Measurements from ENCODE around the gene PRODH.
"Not testable (repeated sequence)": the region's sequence is repeated elsewhere in the genome, so short reads cannot be mapped to it uniquely, and the experiment has no call there.

Gene PRODH

DNA sequence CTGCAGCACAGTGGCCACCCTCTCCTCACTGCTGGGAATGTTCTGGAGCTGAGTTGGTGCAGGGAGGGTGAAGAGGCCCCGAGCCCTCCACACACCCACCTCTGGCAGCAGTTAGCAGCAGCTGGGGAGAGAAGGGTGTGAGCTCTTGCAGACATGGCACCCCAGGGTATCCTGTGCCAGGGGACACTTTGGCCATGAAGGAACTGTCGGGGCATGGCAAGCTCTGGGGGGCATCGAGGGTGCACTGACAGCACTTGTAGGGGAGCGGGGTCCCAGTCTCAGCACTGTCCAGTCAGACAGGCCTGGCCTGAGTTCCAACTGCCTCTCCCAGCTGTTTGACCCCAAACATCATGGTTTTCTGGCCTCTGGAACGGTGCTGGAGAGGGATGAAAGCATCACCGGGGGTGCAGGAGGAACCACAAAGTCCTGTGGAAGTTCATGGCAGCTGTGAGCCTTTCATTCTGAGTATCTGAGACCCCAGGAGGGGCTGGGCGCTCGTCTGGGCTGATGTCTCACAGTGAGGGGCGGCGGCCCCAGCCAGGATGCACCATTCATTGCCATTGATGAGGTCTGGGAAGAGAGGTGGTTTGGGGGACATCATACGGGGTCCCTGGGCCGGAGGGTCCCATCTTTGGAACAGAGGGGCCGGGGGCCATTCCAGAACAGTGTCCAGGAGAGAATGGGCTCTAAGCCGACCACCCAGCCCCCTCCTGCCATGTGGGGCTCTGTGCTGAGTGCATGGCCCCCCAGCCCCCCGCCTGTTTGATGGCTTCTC is 20.2 kb upstream of the PRODH start:
- not testable (repeated sequence) for DNase-seq (ENCODE audit: low read depth, low spot score); H3K4me3 ChIP-seq (ENCODE audit: low read length)

DNA sequence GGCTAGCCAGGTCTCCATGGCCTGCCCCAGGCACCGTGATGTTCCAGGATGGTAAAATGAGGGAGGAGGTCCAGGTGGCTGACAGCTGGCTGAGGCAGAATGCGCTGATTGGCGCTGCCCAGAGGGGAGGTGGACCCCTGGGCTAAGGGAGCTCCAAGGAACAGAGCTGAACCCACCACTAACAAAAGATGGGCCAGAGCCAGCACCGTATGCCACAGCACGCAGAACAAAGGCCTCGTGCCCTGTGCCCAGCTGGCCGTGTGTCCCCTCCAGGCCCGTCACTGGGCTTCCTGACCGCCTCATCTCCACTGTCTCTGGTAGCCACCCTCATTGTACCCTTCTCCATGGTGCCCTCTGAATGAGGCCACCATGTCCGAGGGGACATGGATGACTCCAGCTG is 19.6 kb upstream of the PRODH start:
- no peak overlapping the region for H3K4me3 ChIP-seq (ENCODE audit: low read length)
- DNase-seq (ENCODE audit: low read depth, low spot score) = no peak

DNA sequence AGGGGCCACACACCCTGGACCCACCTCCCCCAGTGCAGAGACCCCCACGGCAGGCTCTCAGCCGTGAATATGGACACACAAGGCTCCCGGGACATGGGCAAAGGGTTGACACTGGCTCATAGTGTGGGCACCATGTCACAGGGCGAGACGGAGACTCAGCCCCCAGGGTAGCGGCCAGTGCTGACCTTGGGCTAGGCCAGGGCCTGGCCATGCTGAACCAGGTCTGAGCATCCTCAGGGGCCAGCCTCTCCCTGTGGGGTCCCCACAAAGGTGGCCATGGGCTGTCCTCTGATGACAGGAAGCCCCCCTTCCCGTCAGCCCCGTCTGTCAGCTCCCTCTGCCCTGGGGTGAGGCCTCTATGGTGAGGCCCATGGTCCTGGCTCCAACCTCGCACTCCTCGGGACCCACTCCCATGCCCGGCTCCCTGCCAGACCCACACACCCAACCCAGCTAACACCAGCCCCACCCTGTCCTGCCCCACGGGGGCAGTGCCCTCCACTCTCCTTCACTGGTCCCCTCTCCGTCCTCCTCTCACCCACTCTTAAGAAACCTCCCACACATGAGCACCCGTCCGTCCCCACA is 19.0 kb upstream of the PRODH start:
- DNase-seq (ENCODE audit: low read depth, low spot score) = no peak
- H3K4me3 ChIP-seq (ENCODE audit: low read length) = no peak overlapping the region

DNA sequence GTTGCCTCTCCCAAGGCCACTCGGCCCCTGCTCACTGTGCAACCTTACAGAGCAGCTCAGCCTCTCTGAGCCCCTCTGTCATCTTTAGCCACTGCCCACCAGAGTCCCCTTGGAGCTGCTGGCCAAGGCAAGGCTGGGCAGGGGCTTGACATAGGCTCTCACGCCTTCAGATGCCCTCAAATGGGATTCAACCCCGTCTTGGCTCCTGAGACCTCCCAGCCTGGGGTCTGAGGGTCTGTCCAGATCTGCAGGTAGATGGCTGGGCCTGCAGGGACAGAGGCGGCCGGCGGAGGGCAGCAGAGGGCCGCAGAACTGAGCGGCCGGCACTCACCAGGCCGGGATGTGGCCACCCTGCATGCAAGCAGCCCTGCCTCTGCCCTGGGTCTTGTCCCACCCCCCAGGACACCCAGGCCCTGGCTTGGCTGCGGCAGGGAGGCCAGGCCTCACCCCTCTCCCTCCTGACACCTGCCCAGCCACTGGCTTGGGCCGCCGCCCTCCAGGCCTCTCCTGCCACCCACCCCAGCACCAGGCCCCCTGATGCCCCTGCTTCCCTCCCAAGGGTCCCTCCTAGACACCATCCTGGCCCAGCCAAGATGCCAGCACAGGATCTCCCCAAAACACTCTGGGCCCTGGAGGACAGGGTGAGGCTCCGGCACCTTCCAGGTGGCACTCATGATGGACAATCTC is 18.4 kb upstream of the PRODH start:
- not testable (repeated sequence) for H3K4me3 ChIP-seq (ENCODE audit: low read length); DNase-seq (ENCODE audit: low read depth, low spot score)

DNA sequence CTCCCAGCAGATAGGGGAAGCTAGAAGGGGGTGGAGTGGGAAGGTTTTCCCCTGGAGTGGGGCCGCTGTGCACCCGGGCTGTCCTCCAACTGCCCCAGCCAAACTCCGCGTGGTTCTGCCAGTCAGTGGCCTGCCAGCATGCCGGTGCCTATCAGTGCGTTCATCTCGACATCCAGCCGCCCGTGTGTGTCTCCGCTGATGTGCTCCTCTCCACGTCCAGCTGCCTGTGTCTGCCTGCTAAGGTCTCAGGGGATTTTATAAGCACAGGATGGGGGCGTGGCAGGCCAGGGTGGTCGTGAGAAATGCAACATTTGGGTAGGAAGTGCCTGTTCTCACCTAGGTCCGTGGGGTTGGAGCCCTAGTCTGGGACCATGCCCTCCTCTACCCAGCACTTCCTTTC is 17.0 kb upstream of the PRODH start:
- not testable (repeated sequence) for H3K4me3 ChIP-seq (ENCODE audit: low read length); DNase-seq (ENCODE audit: low read depth, low spot score)

DNA sequence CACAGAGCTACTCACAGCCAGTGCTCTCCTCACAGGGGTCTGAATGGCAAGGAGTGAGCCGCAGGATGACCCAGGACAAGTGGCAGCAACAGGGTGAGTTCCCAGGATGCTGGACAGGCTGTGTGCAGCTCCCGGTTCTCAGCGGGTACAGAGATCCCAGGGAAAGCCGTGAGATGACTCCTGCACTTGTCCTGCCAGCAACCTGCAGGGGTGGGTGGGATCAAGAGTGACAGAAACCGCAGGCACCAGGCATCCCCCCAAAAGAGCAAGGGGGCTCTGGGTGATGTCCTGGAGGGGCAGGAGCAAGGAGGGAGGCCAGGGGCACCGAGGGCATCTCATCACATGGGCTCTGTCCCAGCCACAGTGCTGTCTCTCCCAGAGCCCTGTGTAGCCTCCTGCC is 15.9 kb upstream of the PRODH start:
- no peak overlapping the region for H3K4me3 ChIP-seq (ENCODE audit: low read length)
- no peak for DNase-seq (ENCODE audit: low read depth, low spot score)

DNA sequence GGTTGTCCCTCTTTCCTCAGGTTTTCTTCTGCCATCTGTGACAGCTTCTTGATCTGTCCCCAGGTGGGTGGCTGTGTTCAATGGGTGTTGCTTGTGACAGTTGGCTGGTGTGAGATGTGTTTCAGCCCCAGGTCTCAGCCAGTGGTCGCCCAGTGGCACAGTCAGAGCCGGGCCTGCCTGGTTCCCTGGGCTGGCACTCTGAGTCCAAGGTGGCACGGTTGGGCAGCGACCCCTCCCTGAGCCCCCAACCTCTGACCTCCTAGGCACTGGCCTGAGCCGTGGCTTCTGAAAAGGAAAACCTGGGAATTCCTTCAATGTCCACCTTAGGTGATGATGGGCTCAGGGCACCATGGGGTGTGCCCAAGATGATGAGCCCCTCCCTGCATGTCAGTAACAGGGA is 14.0 kb upstream of the PRODH start:
- DNase-seq (ENCODE audit: low read depth, low spot score) = no peak
- H3K4me3 ChIP-seq (ENCODE audit: low read length) = no peak overlapping the region

DNA sequence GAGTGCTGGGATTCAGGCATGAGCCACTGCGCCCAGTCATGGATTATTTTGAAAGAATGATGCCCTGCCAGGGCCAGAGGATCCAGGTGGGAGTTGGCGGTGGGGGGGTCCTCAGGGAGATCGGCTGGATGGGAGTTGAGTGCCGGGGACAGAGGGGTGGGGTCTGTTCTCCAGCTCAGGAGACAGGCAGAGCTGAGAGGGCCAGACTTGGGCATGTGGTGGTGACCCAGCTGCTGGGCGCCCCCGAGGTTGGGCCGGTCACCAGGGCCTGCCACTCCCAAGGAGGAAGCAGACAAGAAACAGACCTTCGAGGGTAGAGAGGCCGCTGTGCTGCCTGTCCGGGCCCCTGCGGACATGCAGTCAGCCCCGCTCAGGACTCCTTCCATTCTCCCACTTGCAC is 11.8 kb upstream of the PRODH start:
- no peak overlapping the region for H3K4me3 ChIP-seq (ENCODE audit: low read length)
- no peak for DNase-seq (ENCODE audit: low read depth, low spot score)

DNA sequence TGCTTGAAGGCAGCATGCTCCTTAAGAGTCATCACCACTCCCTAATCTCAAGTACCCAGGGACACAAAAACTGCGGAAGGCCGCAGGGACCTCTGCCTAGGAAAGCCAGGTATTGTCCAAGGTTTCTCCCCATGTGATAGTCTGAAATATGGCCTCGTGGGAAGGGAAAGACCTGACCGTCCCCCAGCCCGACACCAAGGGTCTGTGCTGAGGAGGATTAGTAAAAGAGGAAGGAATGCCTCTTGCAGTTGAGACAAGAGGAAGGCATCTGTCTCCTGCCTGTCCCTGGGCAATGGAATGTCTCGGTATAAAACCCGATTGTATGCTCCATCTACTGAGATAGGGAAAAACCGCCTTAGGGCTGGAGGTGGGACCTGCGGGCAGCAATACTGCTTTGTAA is 11.0 kb upstream of the PRODH start:
- not testable (repeated sequence) for DNase-seq (ENCODE audit: low read depth, low spot score)

DNA sequence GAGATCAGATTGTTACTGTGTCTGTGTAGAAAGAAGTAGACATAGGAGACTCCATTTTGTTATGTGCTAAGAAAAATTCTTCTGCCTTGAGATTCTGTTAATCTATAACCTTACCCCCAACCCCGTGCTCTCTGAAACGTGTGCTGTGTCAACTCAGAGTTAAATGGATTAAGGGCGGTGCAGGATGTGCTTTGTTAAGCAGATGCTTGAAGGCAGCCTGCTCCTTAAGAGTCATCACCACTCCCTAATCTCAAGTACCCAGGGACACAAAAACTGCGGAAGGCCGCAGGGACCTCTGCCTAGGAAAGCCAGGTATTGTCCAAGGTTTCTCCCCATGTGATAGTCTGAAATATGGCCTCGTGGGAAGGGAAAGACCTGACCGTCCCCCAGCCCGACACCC is 2.6 kb upstream of the PRODH start:
- H3K4me3 ChIP-seq (ENCODE audit: low read length); DNase-seq (ENCODE audit: low read depth, low spot score): not testable (repeated sequence)

More for the DNA sequence above, 11.0 kb upstream of the PRODH start:
- H3K4me3 ChIP-seq (ENCODE audit: low read length) = not testable (repeated sequence)

DNA sequence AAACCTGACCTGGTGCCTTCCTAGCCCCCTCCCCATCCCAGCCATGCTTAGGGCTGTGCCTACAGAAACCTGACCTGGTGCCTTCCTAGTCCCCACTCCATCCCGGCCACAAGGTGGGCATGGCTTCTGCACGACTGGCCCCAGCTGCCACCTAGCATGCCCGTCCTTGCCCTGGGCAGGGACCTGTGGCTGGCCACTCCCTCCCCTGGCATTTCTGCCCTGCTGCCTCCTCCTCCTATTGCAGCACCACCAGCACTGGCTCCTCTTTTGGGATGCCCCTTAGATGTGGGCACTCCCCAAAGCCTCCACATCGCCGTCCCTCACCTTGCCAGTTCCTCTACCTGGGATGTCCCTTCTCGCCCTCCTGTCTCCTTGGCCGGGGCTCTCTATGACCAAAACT is 1.4 kb downstream of the PRODH start:
- not testable (repeated sequence) for DNase-seq (ENCODE audit: low read depth, low spot score); H3K4me3 ChIP-seq (ENCODE audit: low read length)

DNA sequence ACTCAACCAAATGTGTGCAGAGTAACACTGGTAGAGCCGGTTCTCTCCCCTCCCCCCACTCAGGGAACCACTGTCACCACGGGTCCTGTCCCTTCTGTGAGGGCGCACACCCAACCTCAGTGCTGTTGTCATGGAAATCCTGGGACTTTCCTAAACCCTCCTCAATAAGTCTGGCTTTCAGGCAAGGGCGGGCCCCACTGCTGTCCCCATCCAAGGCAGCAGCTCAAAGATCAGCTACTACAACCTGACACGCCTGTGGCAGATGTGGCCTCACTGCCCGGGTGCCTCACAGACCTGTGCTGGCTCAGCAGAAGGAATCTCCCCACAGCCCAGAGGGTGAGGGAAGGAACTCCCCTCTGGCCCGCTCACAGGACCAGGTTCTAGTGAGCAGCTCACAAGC is 2.2 kb downstream of the PRODH start:
- DNase-seq (ENCODE audit: low read depth, low spot score) = no peak
- no peak overlapping the region for H3K4me3 ChIP-seq (ENCODE audit: low read length)

DNA sequence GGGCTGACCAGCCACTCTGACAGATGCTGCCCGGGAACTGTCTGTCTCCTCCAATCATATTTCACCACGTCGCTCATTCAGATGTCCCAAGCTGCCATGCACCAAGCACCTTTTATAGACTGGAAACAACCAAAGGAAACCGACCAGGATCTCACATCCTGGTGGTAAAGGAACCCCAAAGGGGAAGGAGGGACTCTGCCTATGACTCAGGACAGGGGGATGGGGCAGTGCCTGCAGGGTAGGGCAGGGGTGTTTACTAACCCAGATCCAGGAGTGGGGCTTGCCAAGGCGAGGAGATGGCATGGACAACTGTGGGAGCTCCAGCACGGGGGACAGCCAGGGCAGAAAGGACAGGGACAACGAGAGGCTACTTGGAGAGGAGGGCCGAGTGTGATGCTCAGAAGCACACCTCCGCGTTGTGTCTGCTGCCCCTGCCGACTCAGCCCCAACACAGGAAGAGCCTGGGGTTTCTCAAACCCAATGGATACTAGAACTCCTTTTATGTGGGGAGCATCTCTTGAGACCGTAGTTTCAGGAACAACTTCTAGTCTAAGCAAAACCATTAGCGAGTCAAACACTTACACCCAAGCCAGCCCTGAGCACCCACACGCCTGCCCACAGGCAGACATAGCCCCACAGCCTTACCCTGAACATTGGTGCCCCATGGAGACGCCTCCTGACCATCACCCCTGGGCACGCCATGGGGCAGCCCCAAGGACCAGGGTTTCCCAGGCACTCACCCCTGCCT is 4.0 kb downstream of the PRODH start:
- H3K4me3 ChIP-seq (ENCODE audit: low read length) = no peak overlapping the region
- DNase-seq (ENCODE audit: low read depth, low spot score) = no peak

DNA sequence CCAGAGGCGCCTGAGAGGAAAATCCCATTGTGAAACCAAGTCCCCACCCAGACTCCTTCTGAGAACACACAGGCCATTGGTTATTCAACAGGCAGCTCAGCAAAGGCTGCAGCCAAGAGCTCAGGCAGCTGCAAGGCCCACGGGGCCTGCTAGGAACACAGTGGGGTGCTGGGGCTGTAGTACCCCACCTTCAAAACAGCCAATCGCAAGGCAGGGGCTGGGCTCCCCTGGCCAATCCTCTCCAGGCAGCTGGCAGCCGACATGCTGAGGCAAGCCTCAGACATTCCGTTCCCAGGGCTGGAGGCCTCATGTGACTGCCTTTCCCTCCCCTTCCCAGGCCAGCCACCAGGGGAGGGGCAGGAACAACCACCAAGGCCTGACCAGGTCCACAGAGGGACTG is 6.6 kb downstream of the PRODH start:
- DNase-seq (ENCODE audit: low read depth, low spot score) = no peak
- H3K4me3 ChIP-seq (ENCODE audit: low read length) = no peak overlapping the region

DNA sequence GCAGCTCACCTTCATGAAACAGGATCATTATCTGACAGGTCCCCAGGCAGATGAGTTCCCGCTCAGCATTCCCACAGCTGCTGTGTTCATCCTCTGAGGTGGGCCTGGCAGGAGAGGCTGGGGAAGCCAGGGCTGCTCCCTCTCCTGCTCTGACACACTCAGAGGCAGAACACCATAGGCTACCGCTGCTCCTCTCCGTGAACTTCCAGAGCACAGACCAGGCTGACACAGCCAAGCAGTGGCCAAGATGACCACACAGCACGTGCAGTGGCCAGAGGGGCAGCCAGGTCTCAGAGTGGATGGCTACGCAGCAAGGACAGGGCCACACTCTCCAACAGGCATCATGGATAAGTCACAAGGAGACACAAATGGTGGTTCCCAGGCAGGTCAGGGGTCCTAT is 8.5 kb downstream of the PRODH start:
- no peak overlapping the region for H3K4me3 ChIP-seq (ENCODE audit: low read length)
- DNase-seq (ENCODE audit: low read depth, low spot score) = no peak

DNA sequence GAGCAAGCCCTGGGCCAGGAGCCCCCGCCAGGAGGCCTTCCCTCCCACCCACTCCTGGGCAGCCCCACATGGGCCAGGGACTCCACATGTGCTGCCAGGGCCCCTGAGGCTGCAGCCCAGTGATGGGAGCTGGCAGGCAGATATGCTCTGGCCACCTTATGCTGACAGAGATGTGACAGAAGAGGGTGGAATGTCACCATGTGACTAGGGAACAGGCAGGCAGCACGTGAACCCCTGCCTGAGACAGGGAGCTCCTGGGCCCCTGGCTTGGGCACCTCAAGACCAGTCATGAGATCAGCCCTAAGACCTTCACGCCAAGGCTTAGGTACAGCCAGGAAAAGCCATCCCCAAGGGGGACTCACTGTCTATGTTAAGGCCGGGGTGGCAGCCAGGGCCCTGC is 9.1 kb downstream of the PRODH start:
- no peak for DNase-seq (ENCODE audit: low read depth, low spot score)
- no peak overlapping the region for H3K4me3 ChIP-seq (ENCODE audit: low read length)

DNA sequence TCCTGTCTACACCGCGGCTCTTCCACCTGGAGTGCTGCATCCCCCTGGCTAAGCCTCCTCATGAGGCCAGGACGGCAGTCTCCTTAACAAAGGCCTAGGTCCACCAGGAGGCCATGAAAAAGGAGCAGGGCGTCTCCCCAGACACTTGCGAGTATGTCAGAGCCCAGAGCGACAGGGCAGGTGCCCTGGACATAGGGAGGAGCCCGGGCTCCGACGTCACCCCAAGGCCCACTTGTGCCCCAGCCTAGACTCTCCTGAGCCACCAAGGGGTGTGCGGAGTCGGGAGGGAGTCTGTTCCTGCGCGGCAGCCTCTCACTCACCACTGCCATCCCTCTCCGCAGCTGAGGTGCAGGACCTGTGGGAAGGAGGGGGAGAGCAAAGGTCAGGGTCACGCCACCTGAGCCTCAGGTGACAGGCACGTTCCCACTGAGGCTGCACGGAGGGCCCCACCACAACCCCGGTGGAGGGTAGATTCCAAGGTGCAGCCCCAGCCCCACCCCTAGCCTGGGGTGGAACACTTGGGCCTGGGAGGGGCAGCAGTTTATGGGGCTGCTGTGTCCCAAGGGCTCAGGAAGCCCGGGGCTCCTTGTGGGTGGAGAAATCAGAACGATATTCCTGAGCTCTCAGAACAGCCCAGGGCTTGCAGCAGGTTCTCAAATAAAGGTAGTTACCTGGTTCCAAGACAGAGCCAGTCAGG is 10.6 kb downstream of the PRODH start:
- DNase-seq (ENCODE audit: low read depth, low spot score) = no peak
- no peak overlapping the region for H3K4me3 ChIP-seq (ENCODE audit: low read length)

DNA sequence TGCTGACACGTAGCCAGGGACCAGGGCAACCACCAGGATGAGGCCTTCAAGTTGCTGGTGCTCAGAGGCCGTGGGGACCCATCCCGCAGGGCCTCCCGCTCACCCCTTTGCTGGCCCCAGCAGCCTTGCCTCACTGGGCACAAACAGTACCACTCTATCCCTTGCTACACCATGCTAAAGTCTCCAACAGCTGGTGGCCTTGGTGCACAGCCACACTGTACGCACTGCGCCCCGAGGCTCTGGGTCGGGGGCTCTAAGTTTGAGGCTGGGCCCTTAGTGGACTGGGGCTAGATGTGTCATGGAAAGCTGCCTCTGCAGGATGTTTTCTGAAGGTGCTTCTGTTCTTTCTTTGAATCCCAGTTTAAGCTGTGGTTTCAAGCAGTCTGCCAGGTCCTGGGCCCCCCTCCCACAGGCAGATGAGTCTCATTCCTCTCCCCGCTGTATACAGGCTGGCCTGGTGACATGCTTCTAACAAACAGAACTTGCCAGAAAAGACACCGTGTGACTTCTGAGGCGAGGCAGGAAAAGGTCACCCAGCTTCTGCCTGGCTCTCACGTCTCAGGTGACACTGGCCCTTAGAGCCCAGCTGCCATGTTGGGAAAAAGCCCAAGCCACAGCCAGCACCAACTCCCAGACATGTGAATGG is 15.7 kb downstream of the PRODH start:
- not testable (repeated sequence) for DNase-seq (ENCODE audit: low read depth, low spot score)

DNA sequence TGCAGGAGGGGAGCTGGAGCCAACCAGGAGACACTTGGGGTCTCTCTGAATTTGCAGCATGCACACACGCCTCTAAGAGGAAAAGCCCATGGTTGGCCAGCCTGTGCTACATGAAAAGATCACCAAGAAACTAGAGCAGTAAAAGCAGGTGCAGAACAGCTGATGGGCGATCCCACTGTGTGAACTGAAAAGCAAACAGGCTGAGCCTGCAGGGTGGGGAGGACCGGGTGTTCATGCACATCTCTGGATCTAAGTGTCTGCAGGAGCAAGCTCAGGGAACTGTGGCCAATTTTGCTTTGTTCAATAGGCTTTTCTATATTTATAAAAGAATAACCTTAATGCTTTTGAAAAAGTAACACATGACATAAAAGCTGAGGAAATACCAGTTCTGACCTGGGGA is 18.3 kb downstream of the PRODH start:
- H3K4me3 ChIP-seq (ENCODE audit: low read length); DNase-seq (ENCODE audit: low read depth, low spot score): not testable (repeated sequence)

More for the DNA sequence above, 15.7 kb downstream of the PRODH start:
- not testable (repeated sequence) for H3K4me3 ChIP-seq (ENCODE audit: low read length)

All from Jurkat, Clone E6-1 (cell line).